K562 (cell line): ENCODE results near the gene CCT8L2. TPM values are rescaled to one million over a fixed set of nuclear protein-coding genes. Genes with fewer than 3 reads are reported as not detected.
A peak's percentile ranks its signal among the peaks of the same experiment; 100 is the strongest.

Source experiments
- ATAC-seq: fragments of 200-7000 bp; cut with Tn5 transposase; 3 replicates; pipeline ENCODE4 v1.9.1; 2020; ENCODE audit warnings: moderate library complexity
- BruUV-seq: library from RNA; stranded (reverse); fragments of 400-500 nt; replicated peaks from 2 replicates; lab custom pipeline; 2021; lab: Mats Ljungman, UMichigan
- CTCF ChIA-PET: fragments of 300-600 bp; formaldehyde crosslinking; extraction: SDS; loops from one replicate; lab custom pipeline; 2021; ENCODE audit warnings: low intra/inter-chr PET ratio; lab: Yijun Ruan, JAX
- POLR2A ChIA-PET: fragments of 300-600, 350-650 bp; sonication (Branson Sonifier 250); formaldehyde crosslinking; extraction: SDS; loops from one replicate; lab custom pipeline; 2021; ENCODE audit warnings: antibody characterized with exemption, inconsistent platforms; lab: Yijun Ruan, JAX
- DNase-seq, 4 experiments: peaks; one replicate each; pipeline versions ENCODE4 v3.0.0 to v3.0.0-alpha.2; 2011 to 2018; ENCODE audit warnings: low spot score in 3 of 4, mixed read lengths in 3 of 4; ENCODE audit errors: extremely low read depth in 1 of 4
- FAIRE-seq: peaks from 2 replicates; lab custom pipeline; 2011; peaks lifted over from hg19 to GRCh38; lab: Jason Lieb, UNC
- H2AFZ ChIP-seq: 2 replicates; pipeline ENCODE4 v1.6.0; 2011; ENCODE audit warnings: low read depth, low read length, control low read depth, inconsistent platforms
- H3K27ac ChIP-seq: fragments of 200-600 bp; 3 replicates; pipeline ENCODE4 v1.8.0; 2011; ENCODE audit warnings: low read depth, mild to moderate bottlenecking, control low read depth, inconsistent platforms, low read length, moderate library complexity, mixed read lengths; ENCODE audit errors: extremely low read depth
- H3K27me3 ChIP-seq, 2 experiments: fragments of 300-600 bp in 1 of 2; 2 replicates in 1 of 2; 3 replicates in 1 of 2; pipeline versions ENCODE4 v1.6.0 to v1.8.0; 2011; ENCODE audit warnings: inconsistent platforms in 2 of 2, low read length in 2 of 2, mild to moderate bottlenecking in 1 of 2, mixed read lengths in 1 of 2, moderate library complexity in 1 of 2; ENCODE audit not compliant: control insufficient read depth in 2 of 2, insufficient read depth in 2 of 2
- H3K36me3 ChIP-seq: fragments of 300-600 bp; 3 replicates; pipeline ENCODE4 v1.8.0; 2011; ENCODE audit warnings: mild to moderate bottlenecking, low read length, inconsistent platforms; ENCODE audit not compliant: control insufficient read depth, insufficient read depth
- H3K4me1 ChIP-seq, 2 experiments: fragments of 200-600 bp in 1 of 2; replicated peaks in 1 of 2; 2 replicates in 1 of 2; 3 replicates in 1 of 2; pipeline versions ENCODE4 v1.5.1 to v1.8.0; 2011; ENCODE audit warnings: inconsistent platforms in 2 of 2, low read length in 2 of 2, mild to moderate bottlenecking in 1 of 2, mixed read lengths in 1 of 2, moderate library complexity in 1 of 2; ENCODE audit not compliant: control insufficient read depth in 2 of 2, insufficient read depth in 2 of 2
- H3K4me2 ChIP-seq: 2 replicates; pipeline ENCODE4 v1.6.1; 2011; ENCODE audit warnings: low read length, control low read depth, inconsistent platforms, mixed read lengths; ENCODE audit not compliant: insufficient read depth
- H3K4me3 ChIP-seq: fragments of 200-600 bp; sonication (generic), shearing (Covaris generic); 2 replicates; pipeline ENCODE4 v1.5.1; 2016; ENCODE audit warnings: control low read depth, inconsistent platforms
- H3K79me2 ChIP-seq: fragments of 200-600 bp; 3 replicates; pipeline ENCODE4 v1.8.0; 2011; ENCODE audit warnings: low read length, inconsistent platforms; ENCODE audit not compliant: control insufficient read depth, insufficient read depth
- H3K9ac ChIP-seq, 2 experiments: 2 replicates each; pipeline versions ENCODE4 v1.6.0 to v1.6.1; 2011; ENCODE audit warnings: low read depth in 2 of 2, low read length in 2 of 2, control low read depth in 1 of 2, inconsistent platforms in 1 of 2, mild to moderate bottlenecking in 1 of 2, mixed read lengths in 1 of 2; ENCODE audit not compliant: insufficient read depth in 1 of 2
- H3K9me1 ChIP-seq: one replicate; pipeline ENCODE4 v1.6.0; 2011; ENCODE audit warnings: inconsistent platforms, mild to moderate bottlenecking, low read length, moderate library complexity; ENCODE audit not compliant: control insufficient read depth, insufficient read depth
- H3K9me3 ChIP-seq: replicated peaks from 2 replicates; pipeline ENCODE4 v1.5.1; 2011; ENCODE audit warnings: low read depth, low read length, inconsistent platforms; ENCODE audit not compliant: control insufficient read depth, insufficient read depth
- H4K20me1 ChIP-seq: replicated peaks from 2 replicates; pipeline ENCODE4 v1.6.1; 2011; ENCODE audit warnings: low read length, inconsistent platforms, mixed read lengths; ENCODE audit not compliant: control insufficient read depth, insufficient read depth
- DDX20 ChIP-seq: fragments of 450-650 bp; IDR thresholded peaks from 2 replicates; pipeline ENCODE4 v1.6.1; 2016; ENCODE audit warnings: missing genetic modification characterization, low read depth, mild to moderate bottlenecking, missing compliant biosample characterization, moderate library complexity
- DMBX1 ChIP-seq: fragments of 250-450 bp; sonication (Bioruptor Pico); IDR thresholded peaks from 2 replicates; pipeline ENCODE4 v1.8.0; 2022; ENCODE audit warnings: inconsistent platforms, mild to moderate bottlenecking, moderate library complexity, borderline replicate concordance
- NFRKB ChIP-seq: fragments of 450-650 bp; IDR thresholded peaks from 2 replicates; pipeline ENCODE4 v1.6.1; 2016; ENCODE audit warnings: low read depth
- NR2F6 ChIP-seq: fragments of 450-650 bp; formaldehyde crosslinking; IDR thresholded peaks from 2 replicates; pipeline ENCODE4 v1.4.0; 2020; ENCODE audit warnings: mild to moderate bottlenecking
- POLR2A ChIP-seq: fragments of 450-650 bp; conservative IDR thresholded peaks from 2 replicates; pipeline ENCODE4 v1.6.1; 2016
- RFX1 ChIP-seq: fragments of 450-650 bp; IDR thresholded peaks from 2 replicates; pipeline ENCODE4 v1.6.1; 2016; ENCODE audit warnings: mild to moderate bottlenecking, moderate library complexity
- SP1 ChIP-seq: sonication (generic); formaldehyde crosslinking; IDR thresholded peaks from 2 replicates; pipeline ENCODE4 v1.8.1; 2022; ENCODE audit warnings: mild to moderate bottlenecking, missing genetic modification reagents
- ZNF282 ChIP-seq: sonication (generic); formaldehyde crosslinking; IDR thresholded peaks from 2 replicates; pipeline ENCODE4 v1.8.1; 2023; ENCODE audit warnings: missing genetic modification reagents
- ZNF707 ChIP-seq: fragments of 250-450 bp; sonication (Bioruptor Pico); conservative IDR thresholded peaks from 2 replicates; pipeline ENCODE4 v1.8.0; 2022; ENCODE audit warnings: inconsistent platforms, mild to moderate bottlenecking, moderate library complexity
- WGBS: fragments of 100-300 bp; shearing (Covaris generic); methylation state at CpG from one replicate; pipeline ENCODE4 v1.1.6; 2016; ENCODE audit warnings: low coverage, mixed read lengths; ENCODE audit not compliant: insufficient coverage; ENCODE audit errors: missing lambda C conversion rate; 5-methylcytosine and 5-hydroxymethylcytosine counted together
- in situ Hi-C: fragments of 300-500 bp; cut with MboI; formaldehyde crosslinking; loops from 4 replicates; pipeline ENCODE4 v1.15.0; 2018; ENCODE audit warnings: inconsistent platforms, mixed read lengths
- intact Hi-C: fragments of 100-400 bp; cut with micrococcal nuclease; formaldehyde crosslinking; loops from 2 replicates; pipeline ENCODE4 v1.14.2; 2022
- polyA plus RNA-seq, 8 experiments: library from polyadenylated mRNA; depleted of rRNA in 4 of 8; stranded (reverse) in 5 of 8; unstranded in 3 of 8; fragments of >200 nt; fragmentation: Nextera tagmentation in 2 of 8; fragmentation: Illumina TruSeq in 1 of 8; extraction: Ambion mirVana in 2 of 8; extraction: Trizol in 1 of 8; gene quantifications; 2 replicates each; pipeline versions ENCODE4 v1.2.1 to v1.2.3, GENCODE V29; 2011 to 2014; ENCODE audit warnings: inconsistent platforms in 1 of 8, missing spikeins in 1 of 8
- total RNA-seq, 7 experiments: library from RNA; depleted of rRNA in 6 of 7; stranded (reverse); fragments of >200 nt in 6 of 7; fragmentation: Illumina TruSeq in 2 of 7; extraction: Trizol in 2 of 7; gene quantifications; 2 replicates each; pipeline versions ENCODE4 v1.2.1 to v1.2.3, GENCODE V29; 2011 to 2021; ENCODE audit warnings: low replicate concordance in 1 of 7
- TF ChIP-seq, protein P1 (sequence below): fragments of 250-450 bp; sonication (Bioruptor Pico); IDR thresholded peaks from 2 replicates; pipeline ENCODE4 v1.5.0; 2021; ENCODE audit warnings: mild to moderate bottlenecking, moderate library complexity
- TF ChIP-seq, protein P2 (sequence below): fragments of 450-650 bp; IDR thresholded peaks from 2 replicates; pipeline ENCODE4 v1.6.1; 2018; ENCODE audit not compliant: partially characterized antibody

CCT8L2 gene
- total and polyA plus RNA-seq, 9 of the 15 experiments (the other 6 are each of a cell fraction or from before 2014, with no cell fraction given): 0.13 TPM; not detected in 8

DNA sequence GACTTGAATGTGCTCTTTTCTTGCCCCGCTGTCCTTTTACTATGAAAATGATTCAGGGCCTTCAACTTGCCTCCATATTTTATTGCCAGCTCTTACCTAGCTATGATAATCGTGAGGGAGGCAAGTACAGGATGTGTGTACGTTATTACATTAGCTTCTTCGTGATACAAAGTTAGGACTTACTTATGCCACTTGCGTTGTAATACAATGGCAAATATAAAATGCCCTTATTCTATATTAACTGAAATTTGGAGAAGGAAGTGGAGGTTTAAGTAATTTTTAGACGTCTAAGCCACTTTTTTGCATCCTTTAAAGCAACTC, 10.8 kb upstream of the CCT8L2 start:
- Histone ChIP-seq H3K27me3 (no peaks in the 10 kb centered on the region), H3K4me3 (peak overlapping the region; percentile 73), H3K27ac (peak overlapping the region; percentile 89), H2AFZ (peak overlapping the region; percentile 53; the same call in 1 of the 2 replicates), H3K9ac (peak overlapping the region; percentile 80 to 98), H3K79me2 (peaks cover 66% of the 10 kb centered on the region), H4K20me1 (no peaks in the 10 kb centered on the region; the same call in 1 of the 2 replicates), H3K4me2 (peak overlapping the region; percentile 91), H3K36me3 (peaks cover 16% of the 10 kb centered on the region; the same call in 2 of the 3 replicates), H3K9me1 (no peaks in the 10 kb centered on the region), H3K9me3 (no peaks in the 10 kb centered on the region), H3K4me1 (peaks cover 22% of the 10 kb centered on the region in 2 experiments; a peak in 4 of 5 replicates)
- BruUV-seq: no TSS peak
- DNase-seq (peak; percentile 12 to 63 (median 29)), FAIRE-seq (no peak), ATAC-seq (peak; percentile 6)
- ChIA-PET POLR2A (interaction anchor here (1.0 to 4.6 kb wide), 7 partner anchors 10 to 180 kb away, joined by 3 to 14 read pairs (median 5); no protein-coding TSS in a partner anchor), CTCF (no interaction called here)
- intact Hi-C loops: no loop called here
- WGBS: 1% methylated on average over 6 of the region's 6 CpGs
- in situ Hi-C loops: no loop called here
- TF ChIP-seq, protein P1, sequence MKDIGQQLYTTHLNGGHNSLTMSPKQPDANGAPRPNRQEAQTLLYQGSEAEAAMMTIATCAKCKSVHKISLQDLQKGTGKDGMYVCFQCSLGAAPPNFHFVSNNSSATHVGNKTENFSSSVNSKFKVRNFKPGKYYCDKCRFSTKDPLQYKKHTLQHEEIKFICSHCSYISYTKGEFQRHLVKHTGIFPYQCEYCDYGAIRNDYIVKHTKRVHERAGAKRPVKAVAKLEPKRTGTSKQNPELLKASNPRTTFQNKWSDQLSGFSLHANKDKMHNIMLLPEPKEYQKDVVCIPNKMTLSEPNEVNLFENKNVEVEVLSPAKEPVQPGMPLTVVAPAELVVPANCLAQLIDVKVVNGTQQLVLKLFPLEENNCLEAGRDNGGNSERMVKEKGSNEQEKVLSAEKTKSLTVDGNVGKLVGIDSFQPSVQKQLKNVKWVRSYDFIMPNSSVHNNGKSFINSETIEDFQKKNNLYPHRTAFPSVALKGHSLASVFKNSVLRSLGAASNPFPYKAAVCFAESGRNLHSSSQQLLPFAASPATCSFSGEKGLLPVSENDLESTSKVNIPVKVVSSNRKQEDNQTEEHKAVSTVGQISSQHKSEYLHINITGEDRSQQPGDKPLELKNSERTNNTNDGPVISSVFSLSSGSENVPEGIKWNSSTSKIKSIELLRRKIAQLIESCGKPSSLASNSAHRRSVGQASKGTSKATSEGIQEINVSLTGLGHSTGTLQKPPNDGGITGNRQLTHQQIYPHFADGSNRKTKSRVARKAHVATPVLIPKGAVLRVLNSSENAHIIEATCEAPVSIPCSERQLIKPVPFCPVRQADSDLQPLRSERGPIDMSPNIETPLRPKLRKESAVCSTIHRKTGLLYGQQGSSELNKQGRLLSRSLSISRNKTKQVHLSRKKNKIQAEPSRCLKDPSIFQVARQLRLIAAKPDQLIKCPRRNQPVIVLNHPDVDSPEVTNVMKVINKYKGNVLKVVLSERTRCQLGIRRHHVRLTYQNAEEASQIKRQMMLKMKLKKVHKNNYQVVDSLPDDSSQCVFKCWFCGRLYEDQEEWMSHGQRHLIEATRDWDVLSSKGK (CRISPR knock-in tag): no peak
- TF ChIP-seq ZNF282 (CRISPR knock-in tag) (no peak), NR2F6 (CRISPR knock-in tag) (no peak), NFRKB (no peak; the same call in 1 of the 2 replicates), ZNF707 (no peak), SP1 (CRISPR knock-in tag) (peak; percentile 11; the same call in 1 of the 2 replicates), DMBX1 (CRISPR knock-in tag) (no peak), DDX20 (tag) (no peak), POLR2A (no peak), RFX1 (no peak)
- TF ChIP-seq, protein P2, sequence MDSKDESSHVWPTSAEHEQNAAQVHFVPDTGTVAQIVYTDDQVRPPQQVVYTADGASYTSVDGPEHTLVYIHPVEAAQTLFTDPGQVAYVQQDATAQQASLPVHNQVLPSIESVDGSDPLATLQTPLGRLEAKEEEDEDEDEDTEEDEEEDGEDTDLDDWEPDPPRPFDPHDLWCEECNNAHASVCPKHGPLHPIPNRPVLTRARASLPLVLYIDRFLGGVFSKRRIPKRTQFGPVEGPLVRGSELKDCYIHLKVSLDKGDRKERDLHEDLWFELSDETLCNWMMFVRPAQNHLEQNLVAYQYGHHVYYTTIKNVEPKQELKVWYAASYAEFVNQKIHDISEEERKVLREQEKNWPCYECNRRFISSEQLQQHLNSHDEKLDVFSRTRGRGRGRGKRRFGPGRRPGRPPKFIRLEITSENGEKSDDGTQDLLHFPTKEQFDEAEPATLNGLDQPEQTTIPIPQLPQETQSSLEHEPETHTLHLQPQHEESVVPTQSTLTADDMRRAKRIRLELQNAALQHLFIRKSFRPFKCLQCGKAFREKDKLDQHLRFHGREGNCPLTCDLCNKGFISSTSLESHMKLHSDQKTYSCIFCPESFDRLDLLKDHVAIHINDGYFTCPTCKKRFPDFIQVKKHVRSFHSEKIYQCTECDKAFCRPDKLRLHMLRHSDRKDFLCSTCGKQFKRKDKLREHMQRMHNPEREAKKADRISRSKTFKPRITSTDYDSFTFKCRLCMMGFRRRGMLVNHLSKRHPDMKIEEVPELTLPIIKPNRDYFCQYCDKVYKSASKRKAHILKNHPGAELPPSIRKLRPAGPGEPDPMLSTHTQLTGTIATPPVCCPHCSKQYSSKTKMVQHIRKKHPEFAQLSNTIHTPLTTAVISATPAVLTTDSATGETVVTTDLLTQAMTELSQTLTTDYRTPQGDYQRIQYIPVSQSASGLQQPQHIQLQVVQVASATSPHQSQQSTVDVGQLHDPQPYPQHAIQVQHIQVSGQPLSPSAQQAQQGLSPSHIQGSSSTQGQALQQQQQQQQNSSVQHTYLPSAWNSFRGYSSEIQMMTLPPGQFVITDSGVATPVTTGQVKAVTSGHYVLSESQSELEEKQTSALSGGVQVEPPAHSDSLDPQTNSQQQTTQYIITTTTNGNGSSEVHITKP: no peak
